Parathyroid adenoma (tissue), 2 donors: ENCODE results near the gene MRPS18B.

Source experiments
- H2AFZ ChIP-seq: fragments of 300-600 bp; sonication (generic); one replicate; pipeline ENCODE4 v1.7.0; 2017; ENCODE audit warnings: antibody characterized with exemption, mild to moderate bottlenecking
- H3K27ac ChIP-seq: fragments of 300-600 bp; sonication (generic); one replicate; pipeline ENCODE4 v1.7.0; 2017
- H3K27me3 ChIP-seq: fragments of 300-600 bp; sonication (generic); one replicate; pipeline ENCODE4 v1.7.0; 2017; ENCODE audit warnings: low read length; ENCODE audit not compliant: control insufficient read depth, insufficient read depth
- H3K36me3 ChIP-seq: fragments of 300-600 bp; sonication (generic); one replicate; pipeline ENCODE4 v1.7.0; 2017; ENCODE audit warnings: low read length; ENCODE audit not compliant: control insufficient read depth, insufficient read depth
- H3K4me1 ChIP-seq: fragments of 300-600 bp; sonication (generic); one replicate; pipeline ENCODE4 v1.7.0; 2017; ENCODE audit warnings: control low read depth
- H3K4me2 ChIP-seq: fragments of 300-600 bp; sonication (generic); one replicate; pipeline ENCODE4 v1.7.0; 2017; ENCODE audit warnings: low read length
- H3K4me3 ChIP-seq: fragments of 300-600 bp; sonication (generic); one replicate; pipeline ENCODE4 v1.7.0; 2017; ENCODE audit warnings: low read depth, low read length
- H3K79me2 ChIP-seq: fragments of 300-600 bp; sonication (generic); one replicate; pipeline ENCODE4 v1.7.0; 2017; ENCODE audit warnings: control low read depth
- H3K9ac ChIP-seq: fragments of 300-600 bp; sonication (generic); one replicate; pipeline ENCODE4 v1.7.0; 2017; ENCODE audit warnings: mild to moderate bottlenecking
- H3K9me3 ChIP-seq: fragments of 300-600 bp; sonication (generic); one replicate; pipeline ENCODE4 v1.7.0; 2017; ENCODE audit warnings: low read length; ENCODE audit not compliant: control insufficient read depth
- TF ChIP-seq, protein P1 (sequence below): fragments of 300-600 bp; sonication (generic); IDR thresholded peaks from one replicate; pipeline ENCODE4 v1.7.0; 2017; ENCODE audit warnings: antibody characterized with exemption, mild to moderate bottlenecking
- donor health status: primary hyperparathyroidism.

Gene MRPS18B

DNA sequence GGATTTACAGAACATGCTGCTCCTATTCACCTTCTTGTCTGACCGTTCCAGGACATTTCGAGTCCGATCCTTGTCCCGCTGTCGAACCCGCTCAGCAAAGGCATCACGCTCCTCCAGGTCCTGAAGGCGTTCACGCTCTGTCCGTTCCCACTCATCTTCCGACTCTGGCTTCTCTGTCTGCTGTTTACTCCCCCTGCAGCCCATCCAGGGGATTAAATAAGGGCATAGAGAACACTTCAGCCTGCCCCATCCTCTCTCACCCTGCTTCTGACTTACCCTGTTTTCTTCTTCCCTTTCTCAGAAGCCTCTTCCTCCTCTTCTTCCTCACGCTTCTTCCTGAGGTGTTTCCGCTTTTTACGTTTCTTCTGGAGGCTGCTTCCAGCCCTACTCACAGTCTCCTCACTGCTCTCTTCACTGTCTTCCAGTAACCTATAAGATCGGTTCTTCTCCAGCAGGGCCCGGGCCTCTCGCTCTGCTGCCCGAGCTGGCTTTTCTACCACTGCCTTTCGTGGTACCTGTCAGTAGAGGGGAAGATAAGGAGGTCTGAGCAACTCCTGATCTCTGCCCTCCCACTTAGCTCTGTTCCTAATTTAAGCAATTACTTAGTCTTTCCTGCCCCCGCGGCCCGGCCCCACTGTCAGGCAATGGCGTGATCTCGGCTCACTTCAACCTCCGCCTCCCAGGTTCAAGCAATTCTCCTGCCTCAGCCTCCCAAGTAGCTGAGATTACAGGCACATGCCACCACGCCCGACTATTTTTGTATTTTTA is 53.3 kb downstream of the MRPS18B start:
- Histone ChIP-seq H3K27me3 (no peaks in the 10 kb centered on the region), H3K4me3 (peak overlapping the region; percentile 88), H3K9me3 (no peaks in the 10 kb centered on the region), H3K4me2 (no peak overlapping the region), H3K27ac (no peak overlapping the region), H3K79me2 (peaks cover 13% of the 10 kb centered on the region), H3K9ac (no peak overlapping the region), H3K36me3 (no peaks in the 10 kb centered on the region), H3K4me1 (peaks cover 11% of the 10 kb centered on the region), H2AFZ (no peak overlapping the region)
- TF ChIP-seq, protein P1, sequence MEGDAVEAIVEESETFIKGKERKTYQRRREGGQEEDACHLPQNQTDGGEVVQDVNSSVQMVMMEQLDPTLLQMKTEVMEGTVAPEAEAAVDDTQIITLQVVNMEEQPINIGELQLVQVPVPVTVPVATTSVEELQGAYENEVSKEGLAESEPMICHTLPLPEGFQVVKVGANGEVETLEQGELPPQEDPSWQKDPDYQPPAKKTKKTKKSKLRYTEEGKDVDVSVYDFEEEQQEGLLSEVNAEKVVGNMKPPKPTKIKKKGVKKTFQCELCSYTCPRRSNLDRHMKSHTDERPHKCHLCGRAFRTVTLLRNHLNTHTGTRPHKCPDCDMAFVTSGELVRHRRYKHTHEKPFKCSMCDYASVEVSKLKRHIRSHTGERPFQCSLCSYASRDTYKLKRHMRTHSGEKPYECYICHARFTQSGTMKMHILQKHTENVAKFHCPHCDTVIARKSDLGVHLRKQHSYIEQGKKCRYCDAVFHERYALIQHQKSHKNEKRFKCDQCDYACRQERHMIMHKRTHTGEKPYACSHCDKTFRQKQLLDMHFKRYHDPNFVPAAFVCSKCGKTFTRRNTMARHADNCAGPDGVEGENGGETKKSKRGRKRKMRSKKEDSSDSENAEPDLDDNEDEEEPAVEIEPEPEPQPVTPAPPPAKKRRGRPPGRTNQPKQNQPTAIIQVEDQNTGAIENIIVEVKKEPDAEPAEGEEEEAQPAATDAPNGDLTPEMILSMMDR, result no peak

GRCh38 chr6:30672445-30673253 is 55.0 kb downstream of the MRPS18B start, which contains the start of gene DHX16:
DHX16 (minus strand) TSS chr6:30673006; CDS start chr6:30672841, 165 bp downstream.
- no peaks in the 10 kb centered on the region for H3K36me3 ChIP-seq
- H3K9ac ChIP-seq, result peak within 1 kb of the TSS; percentile 55
- no peaks in the 10 kb centered on the region for H3K27me3 ChIP-seq
- peak within 1 kb of the TSS; percentile 91 for H2AFZ ChIP-seq
- no peaks in the 10 kb centered on the region for H3K9me3 ChIP-seq
- peak within 1 kb of the TSS; percentile 74 for H3K27ac ChIP-seq
- peaks cover 10% of the 10 kb centered on the region for H3K4me1 ChIP-seq
- H3K79me2 ChIP-seq, result peaks cover 13% of the 10 kb centered on the region
- peak within 1 kb of the TSS; percentile 79 for H3K4me2 ChIP-seq
- TF ChIP-seq, protein P1, result peak; percentile 92
- H3K4me3 ChIP-seq, result peak within 1 kb of the TSS; percentile 88
